ENCODE measurements around the gene HPCAL1. TPM values are rescaled to one million over a fixed set of nuclear protein-coding genes. Genes with fewer than 3 reads are reported as not detected.
A peak's percentile ranks its signal among the peaks of the same experiment; 100 is the strongest.

The HPCAL1 gene
- total RNA-seq, 1 experiment from 2014 or later: 60.9 TPM

GRCh38 chr2:10422251-10422650 lies 119.5 kb downstream of the HPCAL1 start:
- no peak for DNase-seq (ENCODE audit: low read depth)

GRCh38 chr2:10422732-10423399 lies 120.2 kb downstream of the HPCAL1 start:
- no peak for DNase-seq (ENCODE audit: low read depth)

GRCh38 chr2:10423400-10423774 lies 120.7 kb downstream of the HPCAL1 start:
- no peak for DNase-seq (ENCODE audit: low read depth)

- peak; percentile 97 for DNase-seq (ENCODE audit: low read depth)
Observed at GRCh38 chr2:10424051-10424450, 121.3 kb downstream of the HPCAL1 start.

GRCh38 chr2:10424916-10425505 lies 122.3 kb downstream of the HPCAL1 start:
- DNase-seq (ENCODE audit: low read depth): no peak

- DNase-seq (ENCODE audit: low read depth): no peak
Observed at GRCh38 chr2:10425699-10426098, 123.0 kb downstream of the HPCAL1 start.

GRCh38 chr2:10426726-10427617 lies 124.3 kb downstream of the HPCAL1 start:
- DNase-seq (ENCODE audit: low read depth): no peak

GRCh38 chr2:10427618-10427949 lies 124.9 kb downstream of the HPCAL1 start:
- no peak for DNase-seq (ENCODE audit: low read depth)

- DNase-seq (ENCODE audit: low read depth): no peak
Observed at GRCh38 chr2:10428355-10428754, 125.7 kb downstream of the HPCAL1 start.

- DNase-seq (ENCODE audit: low read depth): no peak
Observed at GRCh38 chr2:10428924-10429323, 126.2 kb downstream of the HPCAL1 start.

GRCh38 chr2:10430886-10431622 lies 128.3 kb downstream of the HPCAL1 start:
- DNase-seq (ENCODE audit: low read depth): no peak

GRCh38 chr2:10431797-10432196 lies 129.1 kb downstream of the HPCAL1 start:
- DNase-seq (ENCODE audit: low read depth): no peak

- DNase-seq (ENCODE audit: low read depth): no peak
Observed at GRCh38 chr2:10432311-10433181, 129.8 kb downstream of the HPCAL1 start.

- DNase-seq (ENCODE audit: low read depth): no peak
Observed at GRCh38 chr2:10433264-10433946, 130.7 kb downstream of the HPCAL1 start.

GRCh38 chr2:10433947-10434885 lies 131.5 kb downstream of the HPCAL1 start:
- DNase-seq (ENCODE audit: low read depth): no peak

GRCh38 chr2:10434886-10435819 lies 132.4 kb downstream of the HPCAL1 start:
- peak; percentile 91 for DNase-seq (ENCODE audit: low read depth)

GRCh38 chr2:10435820-10436204 lies 133.1 kb downstream of the HPCAL1 start:
- no peak for DNase-seq (ENCODE audit: low read depth)

- no peak for DNase-seq (ENCODE audit: low read depth)
Observed at GRCh38 chr2:10436583-10437110, 133.9 kb downstream of the HPCAL1 start.
